Epithelial cell of esophagus (primary cell): ENCODE measurements around the gene CEP112.
A peak's percentile ranks its signal among the peaks of the same experiment; 100 is the strongest.

Experiments used
- DNase-seq: peaks from one replicate; pipeline ENCODE4 v3.0.0; 2010; ENCODE audit warnings: low read depth
- H3K4me3 ChIP-seq: 2 replicates; pipeline ENCODE4 v1.5.1; 2011; ENCODE audit warnings: mild to moderate bottlenecking, low read length, control low read depth
- TF ChIP-seq, protein P1 (sequence below): IDR thresholded peaks from 2 replicates; pipeline ENCODE4 v1.5.1; 2011; ENCODE audit warnings: low read depth, mild to moderate bottlenecking, low read length, control low read depth, inconsistent platforms; ENCODE audit not compliant: insufficient read depth; ENCODE audit errors: missing control alignments

Gene CEP112

DNA sequence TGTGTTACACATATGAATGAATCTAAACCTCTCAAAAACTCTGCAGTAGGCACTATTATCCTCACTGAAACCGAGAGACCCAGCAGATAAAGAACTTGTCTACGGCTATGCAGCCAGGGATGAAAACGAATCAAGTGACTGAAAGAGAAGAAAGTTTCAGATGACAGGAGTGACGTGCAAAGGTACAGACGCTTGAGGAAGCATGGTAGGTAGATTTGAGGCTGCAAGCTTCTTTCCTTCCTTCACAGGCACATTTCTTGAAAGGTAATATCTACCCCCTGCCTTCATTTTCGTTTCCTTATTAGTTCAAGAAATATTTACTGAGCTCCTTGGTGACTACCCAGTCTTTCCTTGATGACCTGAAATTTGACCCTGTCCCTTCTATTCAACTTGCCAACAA, 418.9 kb downstream of the CEP112 start:
- TF ChIP-seq, protein P1, sequence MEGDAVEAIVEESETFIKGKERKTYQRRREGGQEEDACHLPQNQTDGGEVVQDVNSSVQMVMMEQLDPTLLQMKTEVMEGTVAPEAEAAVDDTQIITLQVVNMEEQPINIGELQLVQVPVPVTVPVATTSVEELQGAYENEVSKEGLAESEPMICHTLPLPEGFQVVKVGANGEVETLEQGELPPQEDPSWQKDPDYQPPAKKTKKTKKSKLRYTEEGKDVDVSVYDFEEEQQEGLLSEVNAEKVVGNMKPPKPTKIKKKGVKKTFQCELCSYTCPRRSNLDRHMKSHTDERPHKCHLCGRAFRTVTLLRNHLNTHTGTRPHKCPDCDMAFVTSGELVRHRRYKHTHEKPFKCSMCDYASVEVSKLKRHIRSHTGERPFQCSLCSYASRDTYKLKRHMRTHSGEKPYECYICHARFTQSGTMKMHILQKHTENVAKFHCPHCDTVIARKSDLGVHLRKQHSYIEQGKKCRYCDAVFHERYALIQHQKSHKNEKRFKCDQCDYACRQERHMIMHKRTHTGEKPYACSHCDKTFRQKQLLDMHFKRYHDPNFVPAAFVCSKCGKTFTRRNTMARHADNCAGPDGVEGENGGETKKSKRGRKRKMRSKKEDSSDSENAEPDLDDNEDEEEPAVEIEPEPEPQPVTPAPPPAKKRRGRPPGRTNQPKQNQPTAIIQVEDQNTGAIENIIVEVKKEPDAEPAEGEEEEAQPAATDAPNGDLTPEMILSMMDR, result no peak
- DNase-seq, result no peak

GRCh38 chr17:65771704-65772103, 420.2 kb downstream of the CEP112 start:
- DNase-seq, result no peak
- TF ChIP-seq, protein P1, result no peak
- H3K4me3 ChIP-seq, result no peak overlapping the region

More for the DNA sequence above, 418.9 kb downstream of the CEP112 start:
- no peak overlapping the region for H3K4me3 ChIP-seq

DNA sequence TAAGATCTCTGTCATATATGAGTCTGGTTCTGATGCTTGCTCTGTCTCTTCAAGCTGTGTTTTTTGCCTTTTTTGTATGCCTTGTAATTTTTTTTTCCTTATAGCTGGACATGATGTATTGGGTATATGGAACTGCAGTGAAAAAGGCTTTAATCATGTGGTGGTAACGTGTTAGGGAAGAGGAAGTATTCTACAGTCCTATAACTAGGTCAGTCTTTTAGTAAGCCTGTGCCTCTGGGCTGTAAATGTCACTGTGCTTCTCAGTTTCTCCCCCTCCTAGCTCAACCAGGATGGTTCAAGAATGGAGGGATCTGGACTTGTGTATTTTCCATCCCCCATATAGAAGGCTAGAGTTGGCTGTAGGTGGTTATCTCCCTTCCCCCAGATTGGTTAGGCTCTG, 428.1 kb downstream of the CEP112 start:
- no peak for DNase-seq
- TF ChIP-seq, protein P1, result no peak
- no peak overlapping the region for H3K4me3 ChIP-seq

DNA sequence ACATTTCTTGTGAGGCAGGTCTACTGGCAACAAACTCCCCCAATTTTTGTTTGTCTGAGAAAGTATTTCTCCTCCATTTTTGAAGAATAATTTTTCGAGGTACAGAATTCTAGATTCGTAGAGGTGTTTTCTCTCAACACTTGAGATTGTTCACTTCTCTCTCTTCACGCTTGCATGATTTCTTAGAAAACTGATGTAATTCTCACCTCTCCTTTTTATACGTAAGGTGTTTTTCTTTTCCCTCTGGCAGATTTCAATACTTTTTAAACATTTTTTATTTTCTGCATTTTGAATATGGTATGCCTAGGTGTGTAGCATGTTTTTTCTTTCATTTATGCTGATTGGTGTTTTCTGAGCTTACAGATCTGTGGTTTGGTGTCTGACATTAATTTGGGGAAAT, 429.0 kb downstream of the CEP112 start:
- no peak for DNase-seq
- TF ChIP-seq, protein P1, result no peak
- no peak overlapping the region for H3K4me3 ChIP-seq

- H3K4me3 ChIP-seq, result no peak overlapping the region
- DNase-seq, result no peak
- TF ChIP-seq, protein P1, result no peak
Measured at GRCh38 chr17:65759532-65759931, 432.4 kb downstream of the CEP112 start.

DNA sequence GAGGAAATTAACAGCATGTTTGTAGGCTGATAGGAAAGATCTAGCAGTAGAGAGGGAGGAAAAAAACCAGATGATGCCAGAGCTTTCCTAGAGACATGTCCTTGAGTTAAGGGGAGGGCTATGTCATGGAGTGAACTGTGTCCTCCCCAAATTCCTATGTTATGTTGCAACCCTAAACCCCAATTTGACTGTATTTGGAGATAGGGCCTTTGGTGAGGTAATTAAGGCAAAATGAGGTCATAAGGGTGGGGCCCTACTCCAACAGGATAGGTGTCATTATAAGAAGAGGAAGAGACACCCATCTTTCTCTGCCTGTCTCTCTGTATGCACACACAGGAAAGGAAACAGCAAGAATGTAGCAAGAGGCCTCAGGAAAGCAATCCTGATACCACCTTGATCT, 435.2 kb downstream of the CEP112 start:
- TF ChIP-seq, protein P1, result no peak
- no peak overlapping the region for H3K4me3 ChIP-seq
- DNase-seq, result peak; percentile 8

- TF ChIP-seq, protein P1, result no peak
- DNase-seq, result no peak
- no peak overlapping the region for H3K4me3 ChIP-seq
Measured at GRCh38 chr17:65755799-65756198, 436.1 kb downstream of the CEP112 start.
